H1 (cell line): ENCODE data around the gene PRPF31.

Experiments used
- CEBPB ChIP-seq: IDR thresholded peaks from 2 replicates; pipeline ENCODE4 v1.6.1; 2012; ENCODE audit warnings: low read depth, low read length
- CHD1 ChIP-seq: IDR thresholded peaks from 2 replicates; pipeline ENCODE4 v1.6.1; 2012; ENCODE audit warnings: low read depth, low read length, improper control_type of control experiment
- EZH2 ChIP-seq: fragments of 200-600 bp; sonication (generic); IDR thresholded peaks from 2 replicates; pipeline ENCODE4 v1.7.1; 2012; ENCODE audit warnings: low read depth, mild to moderate bottlenecking, moderate library complexity, low read length, inconsistent platforms; ENCODE audit not compliant: severe bottlenecking
- GTF2F1 ChIP-seq: IDR thresholded peaks from 2 replicates; pipeline ENCODE4 v1.6.1; 2012; ENCODE audit warnings: low read depth, low read length, improper control_type of control experiment, borderline replicate concordance
- SIN3A ChIP-seq, 2 experiments: IDR thresholded peaks in 1 of 2; conservative IDR thresholded peaks in 1 of 2; 2 replicates each; pipeline ENCODE4 v1.6.1; 2011 to 2012; ENCODE audit warnings: low read length in 2 of 2, improper control_type of control experiment in 1 of 2, low read depth in 1 of 2, mild to moderate bottlenecking in 1 of 2
- SIX5 ChIP-seq: IDR thresholded peaks from 2 replicates; pipeline ENCODE4 v1.6.1; 2011; ENCODE audit warnings: mild to moderate bottlenecking, low read depth, low read length
- TAF1 ChIP-seq: IDR thresholded peaks from 2 replicates; pipeline ENCODE4 v1.6.1; 2011; ENCODE audit warnings: mild to moderate bottlenecking, low read depth, low read length
- YY1 ChIP-seq: IDR thresholded peaks from 2 replicates; pipeline ENCODE4 v1.6.1; 2011; ENCODE audit warnings: low read depth, mild to moderate bottlenecking, low read length

DNA sequence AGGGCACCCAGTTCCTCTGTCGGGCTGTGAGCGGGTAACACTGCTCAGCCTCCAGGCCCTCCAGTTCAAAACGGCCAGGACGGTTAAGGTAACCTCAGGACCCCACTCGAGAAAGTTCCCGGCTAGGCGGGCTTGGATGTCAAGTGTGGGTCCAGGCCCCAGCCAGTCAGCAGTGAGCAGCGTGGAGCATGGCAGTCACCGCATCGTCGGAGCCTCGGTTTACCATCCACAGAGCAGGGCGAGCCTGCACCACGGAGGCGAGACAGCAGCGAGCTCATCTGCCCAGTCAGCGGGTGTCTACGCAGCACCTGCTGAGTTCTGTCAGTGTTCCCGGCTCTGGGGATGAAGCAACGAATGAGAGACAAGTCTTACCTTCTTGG is 14.1 kb downstream of the PRPF31 start:
- TF ChIP-seq SIX5: no peak
- no peak for TF ChIP-seq SIN3A (conservative IDR thresholded peaks at IDR 0.05 in 1 of 2, IDR thresholded peaks at IDR 0.05 in 1 of 2; ENCODE audit: low read depth in 1 of 2, low read length in 2 of 2)
- no peak for TF ChIP-seq GTF2F1
- no peak for TF ChIP-seq TAF1
- TF ChIP-seq CHD1: no peak
- no peak for TF ChIP-seq CEBPB
- TF ChIP-seq EZH2: no peak
- TF ChIP-seq YY1: no peak
